Smooth muscle cell (in vitro differentiated cells): Measurements from ENCODE around the gene RBMS1. TPM values are rescaled to one million over a fixed set of nuclear protein-coding genes. Genes with fewer than 3 reads are reported as not detected.

Experiments used
- DNase-seq: peaks from one replicate; lab custom pipeline; 2025; ENCODE audit not compliant: unreplicated experiment; lab: John Stamatoyannopoulos, UW
- H2AFZ ChIP-seq: fragments of 200-600 bp; sonication (generic); 2 replicates; pipeline ENCODE4 v1.6.0; 2016; ENCODE audit warnings: antibody characterized with exemption, low read depth, mild to moderate bottlenecking
- H3F3A ChIP-seq: fragments of 200-600 bp; sonication (generic); 2 replicates; pipeline ENCODE4 v1.6.0; 2017; ENCODE audit warnings: antibody characterized with exemption, low read depth
- H3K27ac ChIP-seq: fragments of 200-600 bp; sonication (generic); 2 replicates; pipeline ENCODE4 v1.5.1; 2016; ENCODE audit warnings: low read depth, mild to moderate bottlenecking
- H3K27me3 ChIP-seq: fragments of 200-600 bp; sonication (generic); 2 replicates; pipeline ENCODE4 v1.6.1; 2016; ENCODE audit warnings: low read depth, mild to moderate bottlenecking
- H3K36me3 ChIP-seq: fragments of 200-600 bp; sonication (generic); 2 replicates; pipeline ENCODE4 v1.5.1; 2016; ENCODE audit warnings: low read depth
- H3K4me1 ChIP-seq: fragments of 200-600 bp; sonication (generic); 2 replicates; pipeline ENCODE4 v1.5.1; 2016; ENCODE audit warnings: low read depth
- H3K4me2 ChIP-seq: fragments of 200-600 bp; sonication (generic); 2 replicates; pipeline ENCODE4 v1.6.0; 2016; ENCODE audit warnings: mild to moderate bottlenecking
- H3K4me3 ChIP-seq: fragments of 200-600 bp; sonication (generic); 2 replicates; pipeline ENCODE4 v1.5.1; 2016; ENCODE audit warnings: mild to moderate bottlenecking
- H3K79me2 ChIP-seq: fragments of 200-600 bp; sonication (generic); 2 replicates; pipeline ENCODE4 v1.6.0; 2016; ENCODE audit warnings: low read depth, mild to moderate bottlenecking
- H3K9ac ChIP-seq: fragments of 200-600 bp; sonication (generic); 2 replicates; pipeline ENCODE4 v1.6.0; 2016; ENCODE audit warnings: low read depth
- H3K9me3 ChIP-seq: fragments of 200-600 bp; sonication (generic); replicated peaks from 2 replicates; pipeline ENCODE4 v1.5.1; 2016; ENCODE audit warnings: low read depth
- H4K20me1 ChIP-seq: fragments of 200-600 bp; sonication (generic); 2 replicates; pipeline ENCODE4 v1.6.0; 2016; ENCODE audit warnings: low read depth
- CTCF ChIP-seq: fragments of 200-600 bp; sonication (generic); IDR thresholded peaks from 2 replicates; pipeline ENCODE4 v1.5.1; 2017; ENCODE audit warnings: borderline replicate concordance, mild to moderate bottlenecking, antibody characterized with exemption; ENCODE audit not compliant: insufficient read depth, poor library complexity, severe bottlenecking
- WGBS: methylation state at CpG from one replicate; pipeline ENCODE4 v1.1.7; 2016; ENCODE audit warnings: low lambda C conversion rate; 5-methylcytosine and 5-hydroxymethylcytosine counted together
- polyA plus RNA-seq: library from polyadenylated mRNA; unstranded; fragments of >200 nt; fragmentation: Nextera tagmentation; extraction: Ambion mirVana; gene quantifications from 2 replicates; pipeline ENCODE4 v1.2.1, GENCODE V29; 2016
- total RNA-seq: library from RNA; depleted of rRNA; stranded (reverse); fragments of >200 nt; gene quantifications from 2 replicates; pipeline ENCODE4 v1.2.3, GENCODE V29; 2014

The RBMS1 gene
- total and polyA plus RNA-seq, 2 experiments from 2014 or later = 103 to 160 TPM

DNA sequence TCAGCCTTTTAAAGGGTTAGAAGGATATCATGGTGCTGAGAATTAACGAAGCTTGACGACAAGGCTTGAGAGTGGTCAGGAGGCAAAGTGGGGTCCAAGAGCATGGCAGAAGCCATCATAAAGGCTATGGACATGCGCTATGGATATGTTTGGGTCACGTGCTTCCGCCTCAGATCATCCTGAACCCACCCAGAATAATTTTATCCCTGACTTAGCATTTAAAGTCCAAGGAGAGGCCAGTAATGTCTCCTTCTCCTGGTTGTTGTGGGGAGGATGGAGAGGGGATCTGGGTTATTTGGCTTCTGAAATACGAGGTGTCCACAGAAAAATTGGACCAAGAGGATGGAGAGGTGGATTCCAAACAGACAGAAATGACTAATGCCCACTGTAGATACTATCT is 38.8 kb upstream of the RBMS1 start:
- DNase-seq = no peak

GRCh38 chr2:160522951-160523710 is 29.5 kb upstream of the RBMS1 start:
- H3K9me3 ChIP-seq = no peaks in the 10 kb centered on the region
- H3K36me3 ChIP-seq = no peaks in the 10 kb centered on the region
- H3K27ac ChIP-seq = no peak overlapping the region
- no peak overlapping the region for H3K9ac ChIP-seq
- H2AFZ ChIP-seq = peak overlapping the region; percentile 8
- no peaks in the 10 kb centered on the region for H3K27me3 ChIP-seq
- no peak for DNase-seq
- no peaks in the 10 kb centered on the region for H3K4me1 ChIP-seq
- no peak overlapping the region for H3K4me3 ChIP-seq
- H4K20me1 ChIP-seq = no peaks in the 10 kb centered on the region
- H3F3A ChIP-seq = peaks cover 3% of the 10 kb centered on the region
- 83% methylated on average over 4 of the region's 4 CpGs for WGBS
- no peaks in the 10 kb centered on the region for H3K79me2 ChIP-seq
- peak overlapping the region; percentile 19 for H3K4me2 ChIP-seq
- TF ChIP-seq CTCF = no peak

More for the DNA sequence above, 38.8 kb upstream of the RBMS1 start:
- TF ChIP-seq CTCF = no peak
- no peak overlapping the region for H3K4me2 ChIP-seq
- no peaks in the 10 kb centered on the region for H3K36me3 ChIP-seq
- H3F3A ChIP-seq = no peaks in the 10 kb centered on the region
- H3K27me3 ChIP-seq = no peaks in the 10 kb centered on the region
- no peak overlapping the region for H3K9ac ChIP-seq
- WGBS = 83% methylated on average over 6 of the region's 6 CpGs
- no peaks in the 10 kb centered on the region for H4K20me1 ChIP-seq
- no peaks in the 10 kb centered on the region for H3K9me3 ChIP-seq
- no peaks in the 10 kb centered on the region for H3K79me2 ChIP-seq
- peaks cover 6% of the 10 kb centered on the region for H3K4me1 ChIP-seq
- no peak overlapping the region for H3K27ac ChIP-seq
- H3K4me3 ChIP-seq = no peak overlapping the region
- no peak overlapping the region for H2AFZ ChIP-seq

DNA sequence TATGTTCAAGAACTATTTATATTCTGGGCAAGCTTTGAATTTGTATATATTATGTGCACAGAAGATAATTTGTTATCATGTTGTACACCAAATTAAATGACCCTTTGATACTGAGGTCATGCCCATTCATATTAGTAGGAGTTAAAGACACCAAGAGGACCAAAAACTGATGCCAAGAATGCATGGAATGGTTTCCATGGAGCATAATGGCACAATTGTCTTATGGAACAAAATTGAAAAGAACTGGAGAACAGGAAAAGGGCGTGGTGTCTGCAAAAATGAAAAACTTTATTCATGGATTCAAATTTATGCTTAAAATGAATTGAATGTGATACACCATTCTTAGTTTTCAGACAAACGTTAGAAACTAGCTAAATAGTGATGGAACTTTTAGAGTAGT is 24.1 kb upstream of the RBMS1 start:
- Histone ChIP-seq H3K79me2 (no peaks in the 10 kb centered on the region), H4K20me1 (no peaks in the 10 kb centered on the region), H3F3A (no peaks in the 10 kb centered on the region), H3K36me3 (no peaks in the 10 kb centered on the region), H3K9ac (no peak overlapping the region), H3K4me1 (no peaks in the 10 kb centered on the region), H3K4me3 (no peak overlapping the region), H3K4me2 (no peak overlapping the region), H3K27me3 (no peaks in the 10 kb centered on the region), H3K9me3 (no peaks in the 10 kb centered on the region), H2AFZ (no peak overlapping the region), H3K27ac (no peak overlapping the region)
- no peak for TF ChIP-seq CTCF
- DNase-seq = no peak
- 89% methylated on average over 2 of the region's 2 CpGs for WGBS
